CD4-positive, alpha-beta T cell (primary cell): ENCODE results near the gene CLSTN2. TPM values are rescaled to one million over a fixed set of nuclear protein-coding genes. Genes with fewer than 3 reads are reported as not detected.

Source experiments
- ATAC-seq: fragments of 200-7000 bp; cut with Tn5 transposase; one replicate; pipeline ENCODE4 v1.10.0; 2022; ENCODE audit warnings: mild to moderate bottlenecking; ENCODE audit not compliant: poor library complexity
- CTCF ChIA-PET: fragments of 350-600 bp; sonication (Branson Sonifier 250); formaldehyde crosslinking; loops from one replicate; lab custom pipeline; 2021; ENCODE audit warnings: antibody characterized with exemption, inconsistent platforms; lab: Charles Lee
- POLR2A ChIA-PET: fragments of 350-600 bp; sonication (Branson Sonifier 250); formaldehyde crosslinking; loops from one replicate; lab custom pipeline; 2021; ENCODE audit warnings: antibody characterized with exemption, inconsistent platforms; lab: Charles Lee
- DNase-seq, 14 experiments: peaks; one replicate each; pipeline ENCODE4 v3.0.0-alpha.2; 2013 to 2020; ENCODE audit warnings: mixed read lengths in 2 of 14
- H3K27ac ChIP-seq, 2 donors: one replicate each; pipeline versions ENCODE4 v1.5.1 to v1.7.0; 2013; ENCODE audit warnings: low read length in 2 of 2, low read depth in 1 of 2, mild to moderate bottlenecking in 1 of 2
- H3K27me3 ChIP-seq, 2 experiments: 1 replicate in 1 of 2; 2 replicates in 1 of 2; pipeline versions ENCODE4 v1.6.1 to v1.7.0; 2013; ENCODE audit warnings: low read length in 2 of 2, control low read depth in 1 of 2, mild to moderate bottlenecking in 1 of 2, moderate library complexity in 1 of 2; ENCODE audit not compliant: insufficient read depth in 2 of 2, control insufficient read depth in 1 of 2
- H3K36me3 ChIP-seq: one replicate; pipeline ENCODE4 v1.6.1; 2013; ENCODE audit warnings: low read length, control low read depth; ENCODE audit not compliant: insufficient read depth
- H3K4me1 ChIP-seq: one replicate; pipeline ENCODE4 v1.6.1; 2013; ENCODE audit warnings: low read length, control low read depth; ENCODE audit not compliant: insufficient read depth
- H3K4me3 ChIP-seq: one replicate; pipeline ENCODE4 v1.5.1; 2013; ENCODE audit warnings: mild to moderate bottlenecking, low read length, moderate library complexity
- H3K9me3 ChIP-seq, 2 experiments: 1 replicate in 1 of 2; 2 replicates in 1 of 2; pipeline versions ENCODE4 v1.6.1 to v1.7.0; 2013; ENCODE audit warnings: low read length in 2 of 2, mild to moderate bottlenecking in 2 of 2, control low read depth in 1 of 2, moderate library complexity in 1 of 2; ENCODE audit not compliant: control insufficient read depth in 1 of 2, insufficient read depth in 1 of 2
- H3K27ac Mint-ChIP-seq: one replicate; pipeline ENCODE4 v1.8.0; 2020; ENCODE audit warnings: mixed read lengths
- H3K27me3 Mint-ChIP-seq: one replicate; pipeline ENCODE4 v1.8.0; 2021; ENCODE audit warnings: mixed read lengths
- H3K36me3 Mint-ChIP-seq: one replicate; pipeline ENCODE4 v1.8.0; 2021; ENCODE audit warnings: low read depth, mixed read lengths
- H3K4me1 Mint-ChIP-seq: one replicate; pipeline ENCODE4 v1.8.0; 2021; ENCODE audit warnings: low read depth, mixed read lengths
- H3K4me3 Mint-ChIP-seq: one replicate; pipeline ENCODE4 v1.8.0; 2020; ENCODE audit warnings: mild to moderate bottlenecking, mixed read lengths
- H3K9me3 Mint-ChIP-seq: one replicate; pipeline ENCODE4 v1.8.0; 2020; ENCODE audit warnings: mixed read lengths
- intact Hi-C, 2 experiments: fragments of 100-400 bp; cut with DNase I in 1 of 2; cut with micrococcal nuclease in 1 of 2; formaldehyde crosslinking; loops; one replicate each; pipeline versions ENCODE4 v1.15.1 to v1.9.0; 2023 to 2025; cut with DNase I, micrococcal nuclease
- total RNA-seq, 174 experiments: library from RNA in 2 of 174; stranded (reverse) in 2 of 174; gene quantifications; one replicate each; pipeline ENCODE4 v1.2.3 and lab custom pipeline; 2021 to 2026
- TF ChIP-seq, protein P1 (sequence below): fragments of 200-600 bp; IDR thresholded peaks from one replicate; pipeline ENCODE4 v1.8.0; 2022; ENCODE audit warnings: antibody characterized with exemption, mild to moderate bottlenecking

Gene CLSTN2
- total RNA-seq, 2 experiments from 2014 or later: not detected

DNA sequence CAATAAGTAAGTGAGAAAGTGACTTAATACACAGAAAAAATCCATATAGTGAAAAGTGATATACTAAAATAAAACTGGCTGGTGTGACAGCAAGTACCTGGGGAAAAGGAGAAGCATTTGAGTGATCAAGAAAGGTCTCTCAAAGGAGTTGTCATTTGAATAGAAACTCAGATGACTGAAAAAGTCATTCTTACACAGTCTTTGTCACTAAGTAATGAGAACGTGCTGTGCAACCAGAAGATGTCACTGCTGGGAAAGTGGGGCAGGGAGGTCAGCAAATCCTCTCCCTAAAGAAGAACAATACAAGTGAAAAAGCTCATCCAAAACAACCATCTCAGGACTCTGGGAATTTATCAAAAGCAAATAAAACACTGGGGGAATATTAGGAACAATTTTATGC, 425.3 kb downstream of the CLSTN2 start:
- Histone ChIP-seq H3K36me3 (no peaks in the 10 kb centered on the region), H3K9me3 (no peaks in the 10 kb centered on the region), H3K4me1 (no peaks in the 10 kb centered on the region), H3K27me3 (no peaks in the 10 kb centered on the region), H3K27ac (no peak overlapping the region), H3K4me3 (no peak overlapping the region)
- TF ChIP-seq, protein P1, sequence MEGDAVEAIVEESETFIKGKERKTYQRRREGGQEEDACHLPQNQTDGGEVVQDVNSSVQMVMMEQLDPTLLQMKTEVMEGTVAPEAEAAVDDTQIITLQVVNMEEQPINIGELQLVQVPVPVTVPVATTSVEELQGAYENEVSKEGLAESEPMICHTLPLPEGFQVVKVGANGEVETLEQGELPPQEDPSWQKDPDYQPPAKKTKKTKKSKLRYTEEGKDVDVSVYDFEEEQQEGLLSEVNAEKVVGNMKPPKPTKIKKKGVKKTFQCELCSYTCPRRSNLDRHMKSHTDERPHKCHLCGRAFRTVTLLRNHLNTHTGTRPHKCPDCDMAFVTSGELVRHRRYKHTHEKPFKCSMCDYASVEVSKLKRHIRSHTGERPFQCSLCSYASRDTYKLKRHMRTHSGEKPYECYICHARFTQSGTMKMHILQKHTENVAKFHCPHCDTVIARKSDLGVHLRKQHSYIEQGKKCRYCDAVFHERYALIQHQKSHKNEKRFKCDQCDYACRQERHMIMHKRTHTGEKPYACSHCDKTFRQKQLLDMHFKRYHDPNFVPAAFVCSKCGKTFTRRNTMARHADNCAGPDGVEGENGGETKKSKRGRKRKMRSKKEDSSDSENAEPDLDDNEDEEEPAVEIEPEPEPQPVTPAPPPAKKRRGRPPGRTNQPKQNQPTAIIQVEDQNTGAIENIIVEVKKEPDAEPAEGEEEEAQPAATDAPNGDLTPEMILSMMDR: no peak
- Mint-ChIP-seq H3K4me3 (no peak overlapping the region), H3K27ac (no peak overlapping the region), H3K9me3 (peaks cover 2% of the 10 kb centered on the region), H3K27me3 (peaks cover 13% of the 10 kb centered on the region), H3K36me3 (no peaks in the 10 kb centered on the region), H3K4me1 (no peaks in the 10 kb centered on the region)
- no peak for ATAC-seq
- intact Hi-C loops: no loop called here
- ChIA-PET POLR2A (no interaction called here), CTCF (no interaction called here)
- DNase-seq: no peak

DNA sequence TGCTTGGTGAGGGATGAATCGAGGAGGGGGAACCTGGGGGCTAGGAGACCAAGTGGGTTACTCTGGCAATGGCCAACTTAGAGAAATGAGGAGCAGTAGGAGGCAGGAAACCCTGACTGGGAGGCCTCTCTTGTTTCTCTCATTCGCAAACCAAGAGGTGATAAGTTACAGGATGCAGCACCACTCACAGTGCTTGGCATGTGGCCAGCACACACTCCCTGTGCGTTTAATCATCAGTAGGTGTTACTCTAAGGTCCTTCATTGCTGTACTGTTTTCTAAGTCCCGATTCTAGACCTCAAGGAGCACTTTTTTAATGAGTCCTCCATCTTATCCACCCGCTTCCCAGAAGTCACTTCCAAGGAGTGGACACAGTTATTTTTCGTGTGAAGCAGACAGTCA, 428.8 kb downstream of the CLSTN2 start:
- POLR2A ChIA-PET: no interaction called here
- Mint-ChIP-seq H3K4me1 (no peaks in the 10 kb centered on the region), H3K27me3 (no peaks in the 10 kb centered on the region), H3K4me3 (no peak overlapping the region), H3K9me3 (peaks cover 2% of the 10 kb centered on the region), H3K36me3 (no peaks in the 10 kb centered on the region), H3K27ac (no peak overlapping the region)
- intact Hi-C loops: no loop called here
- no peaks in the 10 kb centered on the region for H3K36me3 ChIP-seq
- no peak for ATAC-seq
- no peaks in the 10 kb centered on the region for H3K9me3 ChIP-seq
- DNase-seq: peak in 1 of 14 experiments; percentile 1
- no peak overlapping the region for H3K4me3 ChIP-seq
- no peak overlapping the region for H3K27ac ChIP-seq
- CTCF ChIA-PET: no interaction called here
- no peaks in the 10 kb centered on the region for H3K27me3 ChIP-seq
- TF ChIP-seq, protein P1: no peak
- H3K4me1 ChIP-seq: no peaks in the 10 kb centered on the region

DNA sequence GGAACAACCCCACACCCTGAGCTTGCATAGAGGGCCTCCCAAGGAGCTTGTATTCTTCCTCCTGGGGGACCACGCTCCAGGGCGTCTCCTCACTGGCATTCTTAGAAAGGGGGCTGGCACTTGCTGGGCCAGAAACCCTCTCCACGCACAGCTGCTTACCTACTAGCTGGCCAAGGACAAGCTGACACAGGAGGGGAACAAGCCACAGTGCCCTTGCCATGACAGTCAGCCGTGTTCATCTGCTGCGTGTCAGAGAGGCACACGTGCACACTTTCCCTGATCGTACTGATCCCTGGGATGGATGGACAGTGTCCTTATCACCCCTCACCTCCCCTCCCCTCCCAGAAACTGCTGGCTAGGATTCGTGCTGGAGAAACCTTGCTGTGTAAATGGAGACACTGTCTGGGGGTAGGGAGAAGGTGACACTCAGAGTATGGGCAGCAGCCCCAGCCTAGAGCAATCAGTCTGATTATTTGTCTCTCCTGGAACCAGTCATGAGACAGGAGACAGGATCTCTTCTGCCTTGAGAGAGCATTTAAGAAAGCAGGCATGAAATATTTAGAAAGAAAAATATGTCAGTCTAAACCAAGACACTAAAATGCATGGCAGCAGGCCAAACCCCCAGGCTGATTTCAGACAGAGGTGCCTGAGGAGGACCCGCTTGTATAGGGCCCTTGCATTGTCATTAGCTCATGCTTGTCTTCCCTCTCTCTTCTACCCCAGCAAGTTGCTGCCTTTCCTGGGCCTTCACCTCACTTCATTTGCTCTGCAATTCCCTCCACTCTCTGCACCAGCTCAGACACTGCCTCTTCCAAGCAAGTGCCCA, 431.1 kb downstream of the CLSTN2 start:
- H3K4me3 ChIP-seq: no peak overlapping the region
- intact Hi-C loops: no loop called here
- H3K9me3 ChIP-seq: no peaks in the 10 kb centered on the region
- H3K4me1 ChIP-seq: no peaks in the 10 kb centered on the region
- ChIA-PET POLR2A (no interaction called here), CTCF (no interaction called here)
- no peaks in the 10 kb centered on the region for H3K4me1 Mint-ChIP-seq
- H3K27ac ChIP-seq: no peak overlapping the region
- DNase-seq: no peak
- no peak overlapping the region for H3K27ac Mint-ChIP-seq
- ATAC-seq: no peak
- H3K27me3 Mint-ChIP-seq: peaks cover 7% of the 10 kb centered on the region
- TF ChIP-seq, protein P1: no peak
- no peaks in the 10 kb centered on the region for H3K9me3 Mint-ChIP-seq
- no peak overlapping the region for H3K4me3 Mint-ChIP-seq
- H3K36me3 ChIP-seq: no peaks in the 10 kb centered on the region
- no peaks in the 10 kb centered on the region for H3K36me3 Mint-ChIP-seq
- H3K27me3 ChIP-seq: no peaks in the 10 kb centered on the region
